Mucosa of rectum (tissue), 2 donors: ENCODE results near the gene TRMT44.

Experiments
- H3K27ac ChIP-seq, 2 donors: one replicate each; pipeline ENCODE4 v1.7.0; 2013; ENCODE audit warnings: inconsistent platforms in 2 of 2, low read depth in 2 of 2, low read length in 2 of 2
- H3K27me3 ChIP-seq, 2 donors: one replicate each; pipeline ENCODE4 v1.7.0; 2013; ENCODE audit warnings: low read length in 2 of 2; ENCODE audit not compliant: control insufficient read depth in 2 of 2, insufficient read depth in 2 of 2
- H3K36me3 ChIP-seq, 2 donors: one replicate each; pipeline ENCODE4 v1.7.0; 2013; ENCODE audit warnings: low read length in 2 of 2; ENCODE audit not compliant: control insufficient read depth in 2 of 2, insufficient read depth in 2 of 2
- H3K4me1 ChIP-seq, 2 donors: one replicate each; pipeline ENCODE4 v1.7.0; 2013; ENCODE audit warnings: low read length in 2 of 2, mild to moderate bottlenecking in 1 of 2; ENCODE audit not compliant: control insufficient read depth in 2 of 2, insufficient read depth in 2 of 2
- H3K4me3 ChIP-seq, 2 donors: one replicate each; pipeline ENCODE4 v1.7.0; 2013; ENCODE audit warnings: low read length in 2 of 2
- H3K9ac ChIP-seq, 2 donors: one replicate each; pipeline ENCODE4 v1.7.0; 2013; ENCODE audit warnings: low read length in 2 of 2, low read depth in 1 of 2, mild to moderate bottlenecking in 1 of 2
- H3K9me3 ChIP-seq, 2 donors: one replicate each; pipeline ENCODE4 v1.7.0; 2013; ENCODE audit warnings: low read length in 2 of 2; ENCODE audit not compliant: control insufficient read depth in 2 of 2
- donor health status: healthy.
- donor health status: Normal muscosa, but diverticular disease.

TRMT44 gene

GRCh38 chr4:8442596-8443358, 2.2 kb downstream of the TRMT44 start:
- H3K27ac ChIP-seq, result no peak overlapping the region
- H3K4me1 ChIP-seq, result peaks cover 25 to 27% of the 10 kb centered on the region in 2 donors
- H3K9me3 ChIP-seq, result no peaks in the 10 kb centered on the region
- peaks cover 0 to 15% of the 10 kb centered on the region in 2 donors for H3K36me3 ChIP-seq
- no peak overlapping the region for H3K9ac ChIP-seq
- H3K4me3 ChIP-seq, result no peak overlapping the region
- no peaks in the 10 kb centered on the region for H3K27me3 ChIP-seq

- Histone ChIP-seq H3K9me3 (no peaks in the 10 kb centered on the region), H3K4me1 (peaks cover 25 to 27% of the 10 kb centered on the region in 2 donors), H3K9ac (no peak overlapping the region), H3K36me3 (peaks cover 0 to 17% of the 10 kb centered on the region in 2 donors), H3K27me3 (no peaks in the 10 kb centered on the region), H3K4me3 (no peak overlapping the region), H3K27ac (no peak overlapping the region)
Observed at GRCh38 chr4:8443801-8444200, 3.2 kb downstream of the TRMT44 start.

GRCh38 chr4:8446122-8446521, 5.5 kb downstream of the TRMT44 start:
- no peaks in the 10 kb centered on the region for H3K9me3 ChIP-seq
- H3K9ac ChIP-seq, result no peak overlapping the region
- peaks cover 0 to 21% of the 10 kb centered on the region in 2 donors for H3K36me3 ChIP-seq
- no peak overlapping the region for H3K27ac ChIP-seq
- peaks cover 16% of the 10 kb centered on the region in 2 donors for H3K4me1 ChIP-seq
- H3K4me3 ChIP-seq, result no peak overlapping the region
- H3K27me3 ChIP-seq, result no peaks in the 10 kb centered on the region

GRCh38 chr4:8451440-8452182, 11.0 kb downstream of the TRMT44 start:
- no peak overlapping the region for H3K4me3 ChIP-seq
- no peak overlapping the region for H3K9ac ChIP-seq
- H3K9me3 ChIP-seq, result no peaks in the 10 kb centered on the region
- peaks cover 36 to 62% of the 10 kb centered on the region in 2 donors for H3K36me3 ChIP-seq
- H3K4me1 ChIP-seq, result no peaks in the 10 kb centered on the region
- H3K27me3 ChIP-seq, result no peaks in the 10 kb centered on the region
- no peak overlapping the region for H3K27ac ChIP-seq

GRCh38 chr4:8453957-8454356, 13.4 kb downstream of the TRMT44 start:
- Histone ChIP-seq H3K9me3 (no peaks in the 10 kb centered on the region), H3K4me3 (no peak overlapping the region), H3K36me3 (peaks cover 48 to 64% of the 10 kb centered on the region in 2 donors), H3K27me3 (no peaks in the 10 kb centered on the region), H3K9ac (no peak overlapping the region), H3K27ac (no peak overlapping the region), H3K4me1 (no peaks in the 10 kb centered on the region)

GRCh38 chr4:8457646-8458252, 17.2 kb downstream of the TRMT44 start:
- Histone ChIP-seq H3K27ac (no peak overlapping the region), H3K9ac (no peak overlapping the region), H3K9me3 (no peaks in the 10 kb centered on the region), H3K4me3 (no peak overlapping the region), H3K27me3 (no peaks in the 10 kb centered on the region), H3K4me1 (no peaks in the 10 kb centered on the region), H3K36me3 (peaks cover 43 to 49% of the 10 kb centered on the region in 2 donors)

- H3K27me3 ChIP-seq, result no peaks in the 10 kb centered on the region
- H3K4me3 ChIP-seq, result no peak overlapping the region
- no peaks in the 10 kb centered on the region for H3K4me1 ChIP-seq
- H3K9me3 ChIP-seq, result no peaks in the 10 kb centered on the region
- H3K27ac ChIP-seq, result no peak overlapping the region
- no peak overlapping the region for H3K9ac ChIP-seq
- H3K36me3 ChIP-seq, result peaks cover 30 to 38% of the 10 kb centered on the region in 2 donors
Observed at GRCh38 chr4:8459867-8460445, 19.4 kb downstream of the TRMT44 start.

GRCh38 chr4:8461086-8461485, 20.5 kb downstream of the TRMT44 start:
- H3K9ac ChIP-seq, result no peak overlapping the region
- no peaks in the 10 kb centered on the region for H3K9me3 ChIP-seq
- no peaks in the 10 kb centered on the region for H3K4me1 ChIP-seq
- no peaks in the 10 kb centered on the region for H3K27me3 ChIP-seq
- no peak overlapping the region for H3K4me3 ChIP-seq
- H3K27ac ChIP-seq, result no peak overlapping the region
- H3K36me3 ChIP-seq, result peaks cover 35% of the 10 kb centered on the region in 2 donors

- H3K4me3 ChIP-seq, result no peak overlapping the region
- no peak overlapping the region for H3K9ac ChIP-seq
- peaks cover 37 to 39% of the 10 kb centered on the region in 2 donors for H3K36me3 ChIP-seq
- H3K9me3 ChIP-seq, result no peaks in the 10 kb centered on the region
- no peaks in the 10 kb centered on the region for H3K4me1 ChIP-seq
- no peak overlapping the region for H3K27ac ChIP-seq
- no peaks in the 10 kb centered on the region for H3K27me3 ChIP-seq
Observed at GRCh38 chr4:8461616-8462015, 21.0 kb downstream of the TRMT44 start.

GRCh38 chr4:8463811-8464210, 23.2 kb downstream of the TRMT44 start:
- H3K9me3 ChIP-seq, result no peaks in the 10 kb centered on the region
- no peaks in the 10 kb centered on the region for H3K27me3 ChIP-seq
- H3K4me3 ChIP-seq, result no peak overlapping the region
- H3K27ac ChIP-seq, result no peak overlapping the region
- H3K4me1 ChIP-seq, result no peaks in the 10 kb centered on the region
- peaks cover 32 to 37% of the 10 kb centered on the region in 2 donors for H3K36me3 ChIP-seq
- no peak overlapping the region for H3K9ac ChIP-seq
